Renal cortical epithelial cell (primary cell): Measurements from ENCODE around the gene DCAF7. TPM values are rescaled to one million over a fixed set of nuclear protein-coding genes. Genes with fewer than 3 reads are reported as not detected.

Experiments
- DNase-seq: peaks from one replicate; pipeline ENCODE4 v3.0.0-alpha.2; 2011; ENCODE audit warnings: low read depth
- total RNA-seq: library from RNA; depleted of rRNA; stranded (reverse); fragments of >200 nt; gene quantifications from 2 replicates; pipeline ENCODE4 v1.2.3, GENCODE V29; 2014

DCAF7 gene
- total RNA-seq, 1 donor from 2014 or later, result 53.2 TPM

DNA sequence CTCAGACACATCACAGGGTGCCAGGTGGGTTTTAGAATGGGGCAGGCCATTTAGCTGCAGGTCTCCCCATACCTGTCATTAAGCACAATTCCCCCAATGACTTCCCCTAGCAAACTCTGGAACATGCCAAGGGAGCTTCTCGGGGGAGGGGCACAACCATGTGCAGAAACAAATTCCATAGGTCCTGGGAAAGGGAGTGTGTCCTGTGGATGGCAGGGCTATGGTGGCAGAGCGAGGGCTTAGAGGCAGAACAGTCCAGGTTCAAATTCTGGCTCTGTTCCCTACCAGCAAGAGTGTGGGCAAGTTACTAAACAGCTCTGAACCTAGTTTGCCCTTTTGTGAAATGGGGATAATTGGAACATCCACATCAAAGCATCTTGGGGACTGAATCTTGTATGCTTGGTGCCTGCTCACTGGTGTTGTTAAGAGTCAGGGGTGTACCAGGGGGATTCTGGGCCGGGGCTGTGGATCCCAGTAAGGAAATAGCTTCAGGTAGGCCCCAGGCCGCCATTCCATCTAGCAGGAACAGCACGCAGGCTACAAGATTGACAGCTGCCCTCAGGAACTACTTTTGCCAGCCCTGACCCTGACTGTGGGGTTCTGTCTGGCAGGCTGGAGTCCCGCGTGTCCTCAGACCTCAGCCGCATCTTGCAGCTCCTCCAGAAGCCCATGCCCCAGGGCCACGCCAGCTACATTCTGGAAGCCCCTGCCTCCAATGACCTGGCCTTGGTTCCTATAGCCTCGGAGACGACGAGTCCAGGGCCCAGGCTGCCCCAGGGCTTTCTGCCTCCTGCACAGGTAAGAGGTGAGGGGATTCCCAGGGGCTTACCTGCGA, 5.6 kb upstream of the DCAF7 start:
- no peak for DNase-seq

DNA sequence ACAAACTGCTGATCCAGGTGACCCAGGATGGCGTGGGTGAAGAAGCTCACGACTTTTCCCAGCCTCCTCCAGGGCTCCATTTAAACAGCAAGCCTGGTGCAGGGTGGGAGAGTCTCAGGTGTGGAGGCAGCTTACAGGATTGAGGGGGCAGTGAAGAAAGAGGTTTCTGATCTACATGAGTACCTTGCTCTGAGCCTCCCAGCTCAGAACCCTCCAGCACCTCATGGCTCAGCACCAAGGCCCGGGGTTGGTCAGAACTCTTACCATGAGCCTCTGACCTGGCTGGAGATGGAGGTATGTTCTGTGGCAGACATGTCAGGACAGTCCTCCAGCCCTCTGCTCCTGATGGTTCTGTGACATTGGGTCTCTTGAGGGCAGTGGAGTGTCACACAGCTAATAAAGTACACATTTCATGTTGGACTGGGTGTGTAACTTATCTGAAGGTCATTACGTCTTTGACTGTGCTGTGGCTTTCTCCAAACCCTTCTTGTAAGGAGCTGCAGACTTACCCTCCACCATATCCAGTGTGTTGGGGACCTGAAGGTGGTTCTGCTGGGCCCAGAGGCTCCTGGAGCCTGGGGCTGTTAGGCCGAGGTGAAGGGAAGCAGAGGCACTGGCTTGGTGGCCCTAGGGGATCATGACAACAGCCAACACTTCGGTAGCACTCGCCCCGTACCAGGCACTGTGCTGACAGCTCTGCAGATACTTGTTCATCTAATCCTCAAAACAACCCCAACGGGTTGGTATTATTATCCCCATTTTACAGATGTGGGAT, 3.8 kb upstream of the DCAF7 start:
- DNase-seq, result no peak

DNA sequence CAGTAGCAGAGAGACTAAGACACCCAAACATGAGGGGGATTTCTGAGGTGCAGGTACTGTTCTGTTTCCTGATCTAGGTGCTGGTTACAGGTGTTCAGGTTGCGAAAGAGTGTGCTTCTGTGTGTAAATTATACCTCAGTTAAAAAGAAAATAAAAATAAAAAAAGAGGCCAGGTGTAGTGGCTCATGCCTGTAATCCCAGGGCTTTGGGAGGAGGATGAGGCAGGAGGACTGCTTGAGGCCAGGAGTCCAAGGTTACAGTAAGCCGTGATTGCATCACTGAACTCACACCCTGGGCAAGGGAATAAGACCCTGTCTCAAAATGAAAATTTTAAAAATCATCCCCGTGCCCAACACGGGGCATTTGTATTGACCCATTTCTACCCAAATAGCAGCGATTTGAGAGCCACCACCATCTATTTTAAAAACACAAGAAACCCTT, 3.2 kb upstream of the DCAF7 start:
- no peak for DNase-seq

DNA sequence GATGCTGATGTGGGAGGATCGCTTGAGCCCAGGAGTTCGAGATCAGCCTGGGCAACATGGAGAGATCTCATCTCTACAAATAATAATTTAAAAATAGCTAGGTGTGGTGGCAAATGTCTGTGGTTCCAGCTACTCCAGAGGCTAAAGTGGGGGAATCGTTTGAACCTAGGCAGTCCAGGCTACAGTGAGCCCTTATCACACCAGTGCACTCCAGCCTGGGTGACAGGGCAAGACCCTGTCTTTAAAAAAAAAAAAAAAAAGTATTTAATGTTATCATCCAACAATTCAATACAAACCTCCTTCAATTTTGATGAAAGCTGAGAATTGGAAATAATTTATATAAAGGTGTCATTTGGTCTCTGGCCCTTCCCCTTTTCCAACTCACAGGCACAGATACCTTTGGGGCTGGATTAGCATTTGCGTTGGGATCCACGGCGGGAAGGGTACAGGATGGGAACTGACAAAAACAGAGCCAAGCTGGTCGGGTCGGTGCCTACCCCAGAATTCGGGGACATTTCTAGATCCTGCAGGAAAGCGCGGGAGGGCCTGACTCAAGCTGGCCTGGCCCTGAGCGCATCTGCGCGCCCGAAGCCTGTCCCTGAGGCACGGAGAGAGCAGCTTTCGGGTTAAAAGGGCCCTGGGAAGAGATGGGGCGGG, 860 bp upstream of the DCAF7 start:
- no peak for DNase-seq

DNA sequence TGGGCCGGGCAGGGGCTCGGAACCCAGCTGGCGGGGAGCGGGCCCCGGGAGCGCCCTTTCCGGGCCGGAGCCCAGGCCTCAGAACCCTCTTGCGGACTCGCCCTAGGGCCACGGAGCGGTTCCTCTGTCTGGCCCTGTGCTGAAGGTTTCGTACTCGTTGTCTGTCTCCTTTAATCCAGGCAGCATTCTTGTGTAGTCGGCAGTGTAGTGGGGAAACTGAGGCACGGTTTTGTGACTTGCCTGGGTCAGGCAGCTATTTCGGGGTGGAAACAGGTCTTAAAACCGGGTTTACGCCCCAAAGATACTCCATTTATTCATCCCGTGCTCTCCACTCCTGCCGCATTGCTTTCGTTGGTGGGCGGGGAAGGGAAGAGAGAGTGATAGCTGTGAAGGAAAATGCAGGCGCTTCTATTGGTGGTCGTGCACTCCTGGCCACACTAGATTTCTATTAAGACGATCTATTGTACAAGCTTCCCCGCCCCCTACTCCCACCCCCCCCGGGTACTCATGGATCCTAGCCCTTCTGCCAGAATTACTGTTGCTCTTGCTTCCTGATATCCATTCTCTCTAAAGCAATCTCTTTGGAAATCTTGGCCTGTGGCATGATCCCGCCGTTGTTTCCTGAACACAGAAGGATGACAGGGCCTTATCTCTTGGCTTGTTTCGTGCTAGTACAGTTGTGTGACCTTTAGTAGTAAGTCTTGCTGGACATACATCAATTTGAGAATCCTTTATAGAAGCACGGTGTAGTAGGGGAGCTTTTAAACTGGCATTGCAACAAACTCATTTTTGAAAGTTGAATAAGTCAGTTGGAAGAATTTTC, 751 bp downstream of the DCAF7 start:
- DNase-seq, result peak; percentile 11

DNA sequence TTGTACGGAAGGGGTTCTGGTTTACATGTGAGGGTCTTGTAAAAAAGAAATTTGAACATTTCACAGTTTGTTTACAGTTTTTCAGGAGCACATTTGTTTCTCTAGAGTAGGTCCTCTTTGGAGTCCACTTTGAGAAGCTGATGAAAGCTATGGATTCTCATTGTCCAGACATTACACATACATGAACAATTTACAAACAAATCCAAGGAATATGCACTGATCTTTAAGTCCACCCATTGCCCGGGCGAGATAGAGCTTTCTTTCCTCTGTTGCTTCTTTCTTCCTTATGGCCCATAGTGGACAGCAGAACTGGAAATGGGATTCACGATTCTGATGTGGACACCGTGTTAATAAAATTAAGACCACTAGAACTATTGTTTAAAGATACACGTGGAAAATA, 1.9 kb downstream of the DCAF7 start:
- DNase-seq, result no peak

DNA sequence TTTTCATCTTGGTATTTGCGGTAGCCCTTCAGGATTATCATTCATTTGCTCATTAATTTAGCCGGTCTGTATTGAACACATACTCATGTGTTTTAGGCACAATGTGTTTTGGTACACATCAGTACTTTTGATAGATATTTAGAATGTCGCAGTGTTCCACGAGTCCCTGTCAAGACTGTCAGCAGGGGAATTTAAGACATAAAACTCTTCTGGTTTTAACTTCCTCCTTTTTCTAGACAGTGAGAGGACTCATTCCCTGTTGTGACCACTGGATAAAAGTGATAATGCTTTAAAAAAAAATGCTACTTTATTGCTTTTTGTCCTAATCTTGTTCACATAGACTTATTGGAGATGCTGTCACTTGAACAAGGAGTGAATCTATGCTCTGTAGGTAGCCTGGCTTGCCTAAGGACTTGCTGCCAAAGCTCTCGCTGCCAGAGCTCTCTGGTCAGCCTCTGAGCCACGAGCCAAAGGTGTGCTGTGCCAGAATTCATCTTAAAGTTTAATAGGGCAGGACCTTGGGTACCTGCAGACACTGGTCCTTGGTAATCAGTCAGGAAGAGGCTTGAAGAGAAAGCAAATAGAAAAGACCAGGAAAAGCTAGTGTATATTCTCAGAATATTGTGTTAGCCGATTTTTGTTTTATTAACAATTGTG, 5.4 kb downstream of the DCAF7 start:
- no peak for DNase-seq

DNA sequence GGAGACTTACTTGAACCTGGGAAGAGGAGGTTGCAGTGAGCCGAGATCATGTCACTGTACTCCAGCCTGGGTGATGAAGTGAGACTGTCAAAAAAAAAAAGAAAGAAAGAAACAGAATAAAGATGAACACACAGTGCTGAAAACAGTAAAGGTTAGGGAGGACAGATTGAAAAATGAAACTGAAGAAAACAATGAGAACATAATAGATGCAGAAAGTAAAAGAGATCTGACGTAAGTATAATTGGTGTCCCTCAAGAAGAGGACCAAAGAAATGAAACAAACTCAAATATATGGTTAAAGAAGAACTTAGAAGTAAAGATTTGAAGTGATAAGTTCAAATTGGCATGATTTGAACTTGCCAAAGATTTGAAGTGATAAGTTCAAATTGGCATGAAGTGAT, 7.1 kb downstream of the DCAF7 start:
- no peak for DNase-seq

DNA sequence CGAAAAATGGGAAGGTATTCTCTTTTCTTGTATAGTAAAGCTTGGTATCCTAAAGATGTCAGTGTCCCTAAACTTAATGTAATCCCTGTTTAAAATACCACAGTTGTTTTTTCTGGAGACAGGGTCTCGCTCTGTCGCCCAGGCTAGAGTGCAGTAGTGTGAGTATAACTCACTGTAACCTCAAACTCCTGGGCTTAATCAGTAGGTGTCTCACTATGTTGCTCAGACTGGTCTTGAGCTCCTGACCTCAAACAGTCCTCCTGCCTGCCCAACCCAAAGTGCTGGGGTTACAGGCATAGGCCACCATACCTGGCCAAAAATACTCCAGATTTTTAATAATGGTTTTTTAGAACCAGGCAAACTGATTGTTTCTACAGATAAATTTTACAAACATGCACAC, 8.2 kb downstream of the DCAF7 start:
- peak; percentile 47 for DNase-seq

DNA sequence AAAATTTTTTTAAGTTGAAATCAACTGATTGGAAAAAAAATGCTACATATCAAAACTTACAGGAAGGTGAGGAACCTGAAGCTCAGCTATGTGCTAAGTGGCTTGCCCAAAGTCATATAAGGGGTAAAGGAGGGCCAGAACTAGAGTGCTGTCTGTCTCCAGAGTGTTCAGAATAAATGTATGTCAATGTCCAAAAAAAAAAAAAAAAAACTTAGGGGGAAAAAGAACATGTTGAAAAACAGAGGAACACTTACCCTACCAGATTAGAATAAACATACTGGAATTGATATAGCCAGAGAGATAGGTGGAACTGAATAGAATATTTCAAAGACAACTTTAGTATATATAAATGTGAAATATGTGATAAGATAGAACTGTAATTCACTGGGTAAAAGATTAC, 11.5 kb downstream of the DCAF7 start:
- DNase-seq, result no peak

DNA sequence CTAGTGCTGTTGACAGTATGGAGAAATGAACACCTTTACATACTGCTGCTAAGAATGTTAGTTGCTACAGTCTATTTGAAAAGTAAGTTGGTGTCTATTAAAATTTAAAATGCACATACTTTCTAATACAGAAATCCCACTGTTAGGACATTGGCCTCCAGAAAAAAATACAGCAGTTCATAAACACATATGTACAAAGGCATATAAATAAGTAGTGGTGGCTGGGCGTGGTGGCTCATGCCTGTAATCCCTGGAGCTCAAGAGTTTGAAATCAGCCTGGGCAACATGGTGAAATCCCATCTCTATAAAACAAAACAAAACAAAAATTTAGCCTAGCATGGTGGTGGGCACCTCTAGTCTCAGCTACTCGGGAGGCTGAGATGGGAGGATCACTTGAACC, 13.1 kb downstream of the DCAF7 start:
- DNase-seq, result no peak

DNA sequence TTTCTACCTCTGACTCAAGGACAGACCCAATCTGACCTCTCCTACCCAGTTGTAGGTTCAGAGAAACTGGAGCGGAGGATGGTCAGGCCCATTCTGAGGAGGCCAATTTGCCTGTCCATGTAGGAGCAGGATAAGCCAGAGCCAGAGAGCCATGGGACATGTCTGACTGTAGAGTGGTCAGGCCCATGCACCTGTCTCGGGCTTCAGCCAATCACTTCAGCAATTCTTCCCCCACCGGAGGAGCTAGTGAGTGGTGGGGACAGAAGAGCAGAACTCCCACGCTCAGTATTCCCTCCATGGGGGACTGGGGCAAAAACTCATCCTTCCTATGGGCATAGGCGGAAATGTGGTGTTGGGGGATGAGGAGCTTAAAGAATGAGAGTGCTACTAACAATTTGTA, 14.3 kb downstream of the DCAF7 start:
- DNase-seq, result no peak

DNA sequence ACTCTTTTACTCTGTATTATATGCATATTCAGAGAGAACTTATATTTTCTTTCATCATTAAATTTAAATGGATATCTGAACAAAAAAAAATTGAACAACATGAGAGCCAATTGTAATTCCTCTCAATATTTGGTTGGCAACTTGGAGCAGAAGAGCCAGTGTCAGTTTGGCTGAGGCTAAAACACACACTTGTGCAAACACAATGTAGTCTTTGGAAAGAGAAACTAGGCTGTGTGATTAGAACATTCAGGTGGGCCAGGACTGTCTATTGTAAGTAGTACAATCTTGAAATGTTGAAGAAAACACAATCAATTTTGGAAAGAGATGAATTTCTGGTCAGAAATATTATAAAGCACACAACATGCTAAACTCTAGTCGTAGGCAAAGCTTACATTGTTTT, 17.0 kb downstream of the DCAF7 start:
- no peak for DNase-seq

DNA sequence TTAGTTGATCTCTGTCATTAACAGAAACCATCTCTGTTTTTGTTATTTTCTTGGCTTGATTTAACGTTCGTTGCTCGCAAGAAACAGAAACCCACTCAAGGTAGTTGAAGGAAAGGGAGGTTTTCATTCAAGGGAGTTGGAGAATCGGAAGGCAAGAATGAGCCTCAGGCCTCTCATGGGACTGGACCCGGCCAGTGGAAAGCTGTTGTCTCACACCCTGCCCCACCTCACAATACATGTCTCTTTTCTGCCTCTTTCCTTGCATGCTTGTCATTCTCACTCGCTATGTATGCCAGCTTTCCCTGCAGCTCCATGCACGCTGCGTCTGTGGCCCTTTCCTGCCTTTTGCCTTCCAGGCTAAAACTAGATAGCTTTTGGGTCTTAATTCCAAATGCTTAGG, 18.3 kb downstream of the DCAF7 start:
- no peak for DNase-seq

DNA sequence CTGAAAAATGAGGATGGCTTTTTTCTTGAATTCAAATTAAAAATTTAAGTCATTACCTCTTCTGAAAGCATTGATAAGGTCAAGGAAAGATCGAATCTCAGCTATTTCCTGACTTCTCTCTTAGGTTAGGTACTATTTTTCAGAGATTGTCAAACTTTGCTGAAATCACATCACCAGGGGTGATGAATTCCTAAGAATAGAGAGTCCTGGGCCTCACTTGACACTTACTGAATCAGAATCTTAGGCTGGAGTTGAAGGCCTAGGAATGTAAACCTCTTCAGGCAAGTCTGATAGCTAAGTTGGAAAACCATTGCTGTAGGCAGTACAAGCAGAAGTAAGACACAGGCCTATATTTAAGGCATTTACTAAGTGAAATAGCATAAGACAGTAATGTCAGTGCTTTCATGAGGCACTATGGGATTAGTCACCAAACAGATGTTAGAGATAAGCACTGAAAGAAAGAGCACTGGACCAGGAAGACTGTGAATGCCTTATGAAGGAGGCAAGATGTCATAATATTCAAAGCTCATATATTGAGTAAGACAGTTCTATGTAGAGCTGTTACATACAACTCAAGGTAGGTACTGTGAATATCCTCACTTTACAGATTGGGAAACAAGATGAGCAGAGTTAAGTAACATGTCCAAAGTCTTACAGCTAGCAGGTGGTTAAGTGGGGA, 21.5 kb downstream of the DCAF7 start:
- DNase-seq, result peak; percentile 42

DNA sequence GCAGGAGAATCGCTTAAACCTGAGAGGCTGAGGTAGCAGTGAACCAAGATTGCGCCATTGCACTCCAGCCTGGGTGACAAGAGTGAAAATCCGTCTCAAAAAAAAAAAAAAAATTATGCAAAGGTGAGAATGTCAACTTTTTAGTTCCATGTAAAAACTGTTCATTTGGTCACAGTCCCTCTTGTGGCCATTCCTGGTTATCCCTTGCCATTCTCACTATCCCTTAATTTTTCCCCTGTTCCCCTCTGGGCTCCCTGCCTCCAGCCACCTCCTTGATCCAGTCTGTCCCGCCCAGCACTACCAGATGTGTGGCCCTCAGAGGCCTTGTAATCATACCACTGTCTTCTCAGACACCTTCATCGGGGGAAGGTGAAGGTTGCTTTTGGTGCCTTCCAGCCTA, 23.4 kb downstream of the DCAF7 start:
- DNase-seq, result no peak

DNA sequence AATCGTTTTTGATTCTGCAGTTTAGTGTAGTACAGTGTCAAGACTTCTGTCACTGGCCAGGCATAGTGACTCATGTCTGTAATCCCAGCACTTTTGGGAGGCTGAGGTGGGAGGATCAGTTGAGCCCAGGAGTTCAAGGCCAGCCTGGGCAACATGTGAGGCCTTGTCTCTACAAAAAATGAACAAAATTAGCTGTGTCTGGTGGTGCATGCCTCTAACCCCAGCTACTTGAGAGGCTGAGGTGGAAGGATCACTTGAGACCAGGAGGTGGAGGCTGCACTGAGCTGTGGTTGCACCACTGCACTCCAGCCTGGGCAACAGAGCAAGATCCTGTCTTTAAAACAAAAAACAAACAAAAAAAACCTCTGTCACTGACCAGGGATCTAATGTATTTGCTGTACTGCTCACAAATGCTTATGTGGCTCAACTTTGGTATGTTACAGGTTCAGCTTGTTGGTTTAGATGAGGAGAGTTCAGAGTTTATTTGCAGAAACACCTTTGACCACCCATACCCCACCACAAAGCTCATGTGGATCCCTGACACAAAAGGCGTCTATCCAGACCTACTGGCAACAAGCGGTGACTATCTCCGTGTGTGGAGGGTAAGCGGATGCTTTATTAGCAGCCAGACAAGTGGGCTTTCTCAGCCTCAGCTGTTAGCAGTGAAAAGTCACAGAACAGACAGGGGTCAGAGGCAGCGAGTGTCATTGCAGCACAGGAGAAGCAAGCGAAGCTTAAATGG, 27.9 kb downstream of the DCAF7 start:
- no peak for DNase-seq

DNA sequence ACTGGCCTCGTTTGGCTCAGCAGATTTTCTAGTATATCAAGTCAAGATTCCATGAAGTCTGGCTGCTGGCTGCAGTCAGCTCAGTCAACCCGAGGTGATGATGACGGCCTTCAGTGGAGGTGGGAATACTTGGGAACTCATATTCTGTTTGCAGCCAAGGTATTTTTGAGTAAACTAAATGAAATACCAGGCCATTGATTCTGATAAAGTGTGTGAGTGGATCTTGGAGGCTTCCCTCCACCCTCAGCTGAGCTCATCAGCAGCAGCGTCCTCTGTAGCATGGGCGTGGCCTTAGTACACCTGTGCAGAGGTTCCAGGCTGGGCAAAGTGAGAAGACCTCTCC, 28.5 kb downstream of the DCAF7 start:
- no peak for DNase-seq

DNA sequence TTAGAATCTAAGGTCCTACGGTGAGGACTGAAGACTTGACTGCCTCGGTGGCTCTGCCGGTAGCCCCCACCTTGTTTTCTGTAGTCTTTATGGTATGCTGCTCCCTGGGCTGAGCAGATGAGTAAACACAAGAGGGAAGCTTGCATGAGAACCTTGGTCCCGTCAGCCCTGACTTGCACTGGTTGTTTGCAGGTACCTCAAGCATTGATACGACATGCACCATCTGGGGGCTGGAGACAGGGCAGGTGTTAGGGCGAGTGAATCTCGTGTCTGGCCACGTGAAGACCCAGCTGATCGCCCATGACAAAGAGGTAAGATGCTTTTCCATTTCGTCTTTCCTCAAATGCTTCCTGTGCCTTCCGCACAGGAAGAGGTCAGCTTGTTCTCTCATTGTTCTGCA, 29.4 kb downstream of the DCAF7 start:
- DNase-seq, result no peak

DNA sequence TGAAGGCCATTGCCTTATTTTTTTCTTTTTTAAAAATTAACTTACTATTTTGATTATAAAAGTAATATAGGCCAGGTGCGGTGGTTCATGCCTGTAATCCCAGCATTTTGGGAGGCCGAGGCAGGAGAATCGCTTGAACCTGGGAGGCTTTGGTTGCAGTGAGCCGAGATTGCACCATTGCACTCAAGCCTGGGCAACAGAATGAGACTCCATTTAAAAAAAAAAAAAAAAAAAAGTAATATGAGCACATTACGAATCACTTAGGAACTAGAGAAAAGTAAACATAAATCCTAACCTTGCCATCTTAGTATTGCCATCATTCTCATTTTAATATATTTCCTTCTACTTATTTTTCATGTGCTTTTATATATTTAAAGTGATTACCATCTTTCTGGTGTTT, 37.5 kb downstream of the DCAF7 start:
- no peak for DNase-seq
